ENCODE results near the gene XAF1.
"Not testable (repeated sequence)": the region's sequence is repeated elsewhere in the genome, so short reads cannot be mapped to it uniquely, and the experiment has no call there.

Gene XAF1

DNA sequence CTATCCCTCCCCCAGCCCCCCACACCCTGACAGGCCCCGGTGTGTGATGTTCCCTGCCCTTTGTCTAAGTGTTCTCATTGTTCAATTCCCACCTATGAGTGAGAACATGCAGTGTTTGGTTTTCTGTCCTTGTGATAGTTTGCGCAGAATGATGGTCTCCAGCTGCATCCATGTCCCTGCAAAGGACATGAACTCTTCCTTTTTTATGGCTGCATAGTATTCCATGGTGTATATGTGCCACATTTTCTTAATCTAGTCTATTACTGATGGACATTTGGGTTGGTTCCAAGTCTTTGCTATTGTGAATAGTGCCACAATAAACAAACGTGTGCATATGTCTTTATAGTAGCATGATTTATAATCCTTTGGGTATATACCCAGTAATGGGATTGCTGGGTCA is 60.5 kb downstream of the XAF1 start:
- not testable (repeated sequence) for H3K4me3 ChIP-seq (ENCODE audit: low read depth, low read length); H3K27me3 ChIP-seq (ENCODE audit: control insufficient read depth, insufficient read depth, low read length); H3K4me1 ChIP-seq (ENCODE audit: control insufficient read depth, insufficient read depth, low read length); H3K36me3 ChIP-seq (ENCODE audit: control insufficient read depth, insufficient read depth, low read length); H3K9me3 ChIP-seq (ENCODE audit: control insufficient read depth, insufficient read depth, low read length); H3K9ac ChIP-seq (ENCODE audit: low read depth, low read length)

GRCh38 chr17:6818938-6819337 is 63.1 kb downstream of the XAF1 start:
- H3K9me3 ChIP-seq (ENCODE audit: control insufficient read depth, insufficient read depth, low read length), result no peaks in the 10 kb centered on the region
- H3K36me3 ChIP-seq (ENCODE audit: control insufficient read depth, insufficient read depth, low read length), result no peaks in the 10 kb centered on the region
- no peak overlapping the region for H3K4me3 ChIP-seq (ENCODE audit: low read depth, low read length)
- peaks cover 2% of the 10 kb centered on the region for H3K27me3 ChIP-seq (ENCODE audit: control insufficient read depth, insufficient read depth, low read length)
- no peak overlapping the region for H3K9ac ChIP-seq (ENCODE audit: low read depth, low read length)
- no peaks in the 10 kb centered on the region for H3K4me1 ChIP-seq (ENCODE audit: control insufficient read depth, insufficient read depth, low read length)

- Histone ChIP-seq H3K27me3 (ENCODE audit: control insufficient read depth, insufficient read depth, low read length) (no peaks in the 10 kb centered on the region), H3K4me1 (ENCODE audit: control insufficient read depth, insufficient read depth, low read length) (no peaks in the 10 kb centered on the region), H3K9me3 (ENCODE audit: control insufficient read depth, insufficient read depth, low read length) (no peaks in the 10 kb centered on the region), H3K4me3 (ENCODE audit: low read depth, low read length) (no peak overlapping the region), H3K36me3 (ENCODE audit: control insufficient read depth, insufficient read depth, low read length) (no peaks in the 10 kb centered on the region), H3K9ac (ENCODE audit: low read depth, low read length) (no peak overlapping the region)
These were observed 67.2 kb downstream of the XAF1 start for GRCh38 chr17:6823011-6823442.
